Fibroblast of lung (primary cell): ENCODE measurements around the gene ROBO1. TPM values are rescaled to one million over a fixed set of nuclear protein-coding genes. Genes with fewer than 3 reads are reported as not detected.

Experiments
- DNase-seq, 2 donors: peaks; one replicate each; pipeline versions ENCODE4 v3.0.0 to v3.0.0-alpha.2; 2010; ENCODE audit warnings: low read depth in 2 of 2
- H2AFZ ChIP-seq: 2 replicates; pipeline ENCODE4 v1.5.1; 2012; ENCODE audit warnings: low read length, control low read depth, inconsistent platforms
- H3K27ac ChIP-seq: 2 replicates; pipeline ENCODE4 v1.5.1; 2011; ENCODE audit warnings: low read length, control low read depth; ENCODE audit not compliant: insufficient read depth
- H3K27me3 ChIP-seq: 2 replicates; pipeline ENCODE4 v1.5.1; 2011; ENCODE audit warnings: mild to moderate bottlenecking, low read length; ENCODE audit not compliant: control insufficient read depth, insufficient read depth
- H3K36me3 ChIP-seq: 2 replicates; pipeline ENCODE4 v1.5.1; 2011; ENCODE audit warnings: low read length; ENCODE audit not compliant: control insufficient read depth, insufficient read depth
- H3K4me1 ChIP-seq: 2 replicates; pipeline ENCODE4 v1.5.1; 2011; ENCODE audit warnings: low read length; ENCODE audit not compliant: control insufficient read depth, insufficient read depth; ENCODE audit errors: extremely low read depth
- H3K4me2 ChIP-seq: 2 replicates; pipeline ENCODE4 v1.5.1; 2011; ENCODE audit warnings: low read length, control low read depth; ENCODE audit not compliant: insufficient read depth; ENCODE audit errors: extremely low read depth
- H3K4me3 ChIP-seq, 4 experiments: fragments of 200-600 bp in 1 of 4; sonication (generic) in 1 of 4; replicated peaks in 1 of 4; 2 replicates each; pipeline ENCODE4 v1.5.1; 2011 to 2016; ENCODE audit warnings: low read length in 4 of 4, low read depth in 3 of 4, mild to moderate bottlenecking in 3 of 4, control low read depth in 2 of 4, inconsistent platforms in 1 of 4, mixed read lengths in 1 of 4; ENCODE audit not compliant: insufficient read depth in 1 of 4; ENCODE audit errors: control extremely low read depth in 1 of 4
- H3K79me2 ChIP-seq: 2 replicates; pipeline ENCODE4 v1.5.1; 2012; ENCODE audit warnings: mild to moderate bottlenecking, low read length, inconsistent platforms; ENCODE audit not compliant: control insufficient read depth, insufficient read depth
- H3K9ac ChIP-seq: 2 replicates; pipeline ENCODE4 v1.5.1; 2011; ENCODE audit warnings: mild to moderate bottlenecking, low read length, control low read depth; ENCODE audit not compliant: insufficient read depth
- H3K9me3 ChIP-seq: 2 replicates; pipeline ENCODE4 v1.5.1; 2012; ENCODE audit warnings: low read depth, low read length; ENCODE audit not compliant: control insufficient read depth, insufficient read depth
- H4K20me1 ChIP-seq: 2 replicates; pipeline ENCODE4 v1.5.1; 2011; ENCODE audit warnings: low read length; ENCODE audit not compliant: control insufficient read depth, insufficient read depth; ENCODE audit errors: extremely low read depth
- CTCF ChIP-seq, 2 donors: IDR thresholded peaks in 1 of 2; conservative IDR thresholded peaks in 1 of 2; 1 replicate in 1 of 2; 2 replicates in 1 of 2; pipeline ENCODE4 v1.5.1; 2011 to 2012; ENCODE audit warnings: low read length in 2 of 2, control low read depth in 1 of 2, inconsistent platforms in 1 of 2, low read depth in 1 of 2, mild to moderate bottlenecking in 1 of 2
- EZH2 ChIP-seq: IDR thresholded peaks from 2 replicates; pipeline ENCODE4 v1.5.1; 2012; ENCODE audit warnings: low read length, control low read depth, mild to moderate bottlenecking; ENCODE audit errors: missing control alignments
- polyA plus RNA-seq, 2 donors: library from polyadenylated mRNA; depleted of rRNA in 1 of 2; stranded (reverse) in 1 of 2; unstranded in 1 of 2; fragments of >200 nt; gene quantifications; 2 replicates each; pipeline ENCODE4 v1.2.1, GENCODE V29; 2011 to 2012; ENCODE audit warnings: missing spikeins in 1 of 2
- total RNA-seq: library from RNA; depleted of rRNA; stranded (reverse); fragments of >200 nt; gene quantifications from 2 replicates; pipeline ENCODE4 v1.2.1, GENCODE V29; 2014

The ROBO1 gene
- total and polyA plus RNA-seq, 2 donors (not counting 1 experiment from before 2014, with no cell fraction given): 53.8 to 104 TPM

DNA sequence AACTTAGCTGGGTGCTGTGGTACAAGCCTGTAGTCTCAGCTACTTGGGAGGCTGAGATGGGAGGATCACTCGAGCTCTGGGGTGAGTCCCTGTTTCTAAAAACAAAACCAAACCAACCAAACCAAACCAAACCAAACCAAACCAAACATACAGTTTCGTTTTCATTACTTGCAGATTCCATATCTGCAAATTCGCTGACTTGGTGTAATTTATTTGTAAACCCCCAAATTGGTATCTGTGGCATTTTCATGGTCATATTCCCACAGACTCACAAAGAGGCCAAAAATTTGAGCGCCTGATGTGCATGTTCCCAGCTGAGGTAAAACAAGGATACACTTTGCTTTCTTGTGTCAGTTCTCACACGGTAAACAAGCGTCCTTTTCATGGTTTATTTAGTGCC lies 1138.3 kb downstream of the ROBO1 start:
- H3K79me2 ChIP-seq: no peaks in the 10 kb centered on the region
- no peaks in the 10 kb centered on the region for H4K20me1 ChIP-seq
- H3K9me3 ChIP-seq: no peaks in the 10 kb centered on the region
- H2AFZ ChIP-seq: no peak overlapping the region
- no peak overlapping the region for H3K4me2 ChIP-seq
- no peak overlapping the region for H3K27ac ChIP-seq
- H3K4me1 ChIP-seq: no peaks in the 10 kb centered on the region
- H3K36me3 ChIP-seq: no peaks in the 10 kb centered on the region
- DNase-seq: no peak
- H3K9ac ChIP-seq: no peak overlapping the region
- no peaks in the 10 kb centered on the region for H3K27me3 ChIP-seq
- TF ChIP-seq EZH2 (no peak), CTCF (conservative IDR thresholded peaks at IDR 0.05 in 1 of 2, IDR thresholded peaks at IDR 0.05 in 1 of 2; ENCODE audit: low read depth in 1 of 2, low read length in 2 of 2) (no peak)
- H3K4me3 ChIP-seq: no peak overlapping the region

DNA sequence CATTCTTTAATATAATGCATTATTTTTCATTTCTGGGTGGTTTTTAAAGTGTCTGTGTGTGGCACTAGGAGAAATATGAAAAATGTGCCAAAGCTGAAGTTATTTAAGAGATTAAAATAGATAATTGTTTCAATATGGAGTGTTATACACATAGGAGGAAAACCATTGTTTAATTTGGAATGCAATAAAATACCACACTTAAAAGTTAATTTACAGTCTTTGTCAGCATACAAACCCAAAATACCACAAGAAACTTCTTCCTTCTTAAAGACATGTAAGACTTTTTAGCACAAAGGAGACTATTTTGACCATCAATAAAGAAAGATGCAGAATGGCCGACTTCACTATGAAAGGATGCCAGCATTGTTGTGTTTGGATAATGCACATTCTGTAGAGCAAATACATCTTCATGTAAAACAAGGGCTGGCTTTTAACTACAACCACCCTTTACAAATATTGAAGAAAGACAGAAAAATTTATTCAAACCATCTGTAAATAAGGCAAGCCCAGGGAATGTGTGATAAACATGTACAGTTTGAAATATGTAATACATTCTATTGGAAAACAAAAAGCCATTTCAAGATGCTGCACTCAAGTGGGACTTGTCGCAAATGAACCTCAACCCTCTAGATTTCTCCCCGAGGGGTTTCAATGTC lies 1146.6 kb downstream of the ROBO1 start:
- Histone ChIP-seq H3K79me2 (no peaks in the 10 kb centered on the region), H3K4me1 (no peaks in the 10 kb centered on the region), H4K20me1 (no peaks in the 10 kb centered on the region), H3K9ac (no peak overlapping the region), H3K27me3 (no peaks in the 10 kb centered on the region), H3K4me3 (no peak overlapping the region), H3K9me3 (no peaks in the 10 kb centered on the region), H3K36me3 (no peaks in the 10 kb centered on the region), H3K27ac (no peak overlapping the region), H2AFZ (no peak overlapping the region), H3K4me2 (no peak overlapping the region)
- DNase-seq: no peak
- TF ChIP-seq CTCF (conservative IDR thresholded peaks at IDR 0.05 in 1 of 2, IDR thresholded peaks at IDR 0.05 in 1 of 2; ENCODE audit: low read depth in 1 of 2, low read length in 2 of 2) (no peak), EZH2 (no peak)

DNA sequence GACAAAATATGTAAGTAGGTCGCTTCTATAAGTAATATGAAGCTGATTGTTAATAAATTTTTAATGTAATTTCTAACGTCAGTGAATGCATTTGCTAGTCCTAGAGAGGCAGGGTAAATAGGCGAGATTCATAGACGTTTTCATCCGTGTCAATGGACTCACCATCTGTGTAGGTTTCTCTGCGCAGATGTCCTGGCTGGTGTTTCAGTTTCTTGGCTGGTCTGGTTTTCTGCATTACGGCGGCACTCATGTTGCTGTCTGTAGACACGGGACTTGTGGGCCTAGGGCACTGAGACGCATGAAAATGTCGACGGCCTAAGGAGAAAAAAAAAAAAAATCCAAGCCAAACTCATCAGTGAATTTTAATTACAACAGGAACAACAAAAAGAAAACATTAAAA lies 1153.3 kb downstream of the ROBO1 start:
- no peak overlapping the region for H3K4me3 ChIP-seq
- no peaks in the 10 kb centered on the region for H3K27me3 ChIP-seq
- H3K27ac ChIP-seq: no peak overlapping the region
- no peaks in the 10 kb centered on the region for H4K20me1 ChIP-seq
- H3K9ac ChIP-seq: no peak overlapping the region
- no peaks in the 10 kb centered on the region for H3K9me3 ChIP-seq
- no peaks in the 10 kb centered on the region for H3K36me3 ChIP-seq
- DNase-seq: no peak
- no peak overlapping the region for H3K4me2 ChIP-seq
- no peaks in the 10 kb centered on the region for H3K79me2 ChIP-seq
- H3K4me1 ChIP-seq: no peaks in the 10 kb centered on the region
- TF ChIP-seq CTCF (conservative IDR thresholded peaks at IDR 0.05 in 1 of 2, IDR thresholded peaks at IDR 0.05 in 1 of 2; ENCODE audit: low read depth in 1 of 2, low read length in 2 of 2) (no peak), EZH2 (no peak)
- no peak overlapping the region for H2AFZ ChIP-seq
